Inflammatory macrophage treated with lipopolysaccharide for 4 hours (primary cell): ENCODE results near the gene NPVF.

Source experiments
- DNase-seq: peaks from one replicate; pipeline ENCODE4 v3.0.0-alpha.2; 2020

Gene NPVF

DNA sequence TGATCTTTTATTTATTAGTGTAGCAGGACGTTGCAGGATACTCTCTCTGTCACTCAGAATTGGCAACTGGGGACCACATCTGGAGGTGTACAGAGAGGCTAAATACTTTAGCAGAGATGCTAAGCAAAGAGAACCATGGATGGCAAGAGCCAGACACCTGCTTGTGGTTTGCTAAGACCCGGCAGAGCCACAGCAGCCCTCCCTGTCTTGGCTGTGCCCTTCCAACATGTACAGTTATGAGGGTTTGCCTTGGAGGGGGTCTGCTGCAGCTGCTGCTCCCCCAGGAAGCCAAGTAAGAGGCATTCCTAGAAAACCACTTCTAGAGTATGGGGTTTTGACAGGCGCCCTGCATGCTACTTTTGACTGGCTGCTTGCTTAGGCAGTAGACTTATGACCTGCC, 5.1 kb downstream of the NPVF start:
- no peak for DNase-seq

DNA sequence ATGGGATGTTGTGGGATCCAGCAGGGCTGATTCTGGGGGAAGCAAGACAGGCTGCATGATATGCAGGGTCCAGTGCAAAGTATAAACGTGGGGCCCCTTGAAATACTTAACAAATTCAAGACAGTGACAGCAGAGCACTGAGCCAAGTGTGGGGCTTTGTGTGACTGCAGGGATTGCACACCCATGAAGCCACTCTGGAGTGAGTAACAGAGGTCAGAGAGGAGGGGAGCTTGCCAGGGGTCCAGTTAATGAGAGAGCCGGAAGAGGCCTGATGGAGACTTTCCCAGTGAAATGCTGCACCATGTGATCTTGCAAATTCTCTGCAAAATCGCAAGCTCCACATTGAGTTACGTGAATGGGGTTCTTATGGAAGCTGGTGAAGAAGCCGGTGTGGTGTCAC, 5.6 kb downstream of the NPVF start:
- no peak for DNase-seq

GRCh38 chr7:25221009-25221408, 7.3 kb downstream of the NPVF start:
- DNase-seq = no peak

DNA sequence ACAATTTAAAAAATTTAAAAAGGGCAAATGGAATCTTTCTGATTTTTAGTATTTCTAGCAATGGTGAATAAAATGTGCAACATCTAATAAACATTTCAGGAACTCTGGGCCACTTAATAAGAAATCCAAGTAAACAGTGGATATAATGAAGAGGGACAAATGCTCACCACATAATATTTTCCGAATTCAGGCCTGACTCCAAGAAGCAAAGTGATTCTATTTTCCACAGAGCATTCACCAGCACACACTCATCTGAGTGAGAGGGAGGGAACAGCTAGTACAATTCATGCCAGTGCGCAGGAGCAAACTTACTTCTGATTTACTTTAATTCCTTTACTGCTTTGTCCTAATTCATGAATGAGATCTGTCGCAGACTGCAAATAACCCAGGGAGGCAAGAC, 10.1 kb downstream of the NPVF start:
- no peak for DNase-seq

DNA sequence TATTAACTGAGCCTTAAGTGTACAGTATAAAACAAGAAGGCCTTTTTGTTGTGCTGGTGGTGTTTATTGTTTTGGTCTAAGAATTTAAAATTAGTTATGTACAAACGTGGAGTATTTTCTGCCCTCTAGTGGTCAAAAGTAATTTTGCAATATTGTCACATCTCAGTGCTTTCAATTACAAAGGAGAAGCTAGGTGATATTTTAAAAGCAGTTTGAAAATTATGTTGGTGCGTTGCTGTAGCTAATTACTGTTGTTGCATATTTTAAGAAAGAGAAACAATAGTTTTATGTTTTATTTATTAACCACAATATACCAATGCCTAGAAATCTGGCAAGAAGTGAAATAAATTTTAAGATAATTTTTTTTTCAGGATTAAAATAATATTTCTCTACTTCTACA, 11.4 kb downstream of the NPVF start:
- peak; percentile 60 for DNase-seq

GRCh38 chr7:25215694-25216335, 12.5 kb downstream of the NPVF start:
- no peak for DNase-seq

DNA sequence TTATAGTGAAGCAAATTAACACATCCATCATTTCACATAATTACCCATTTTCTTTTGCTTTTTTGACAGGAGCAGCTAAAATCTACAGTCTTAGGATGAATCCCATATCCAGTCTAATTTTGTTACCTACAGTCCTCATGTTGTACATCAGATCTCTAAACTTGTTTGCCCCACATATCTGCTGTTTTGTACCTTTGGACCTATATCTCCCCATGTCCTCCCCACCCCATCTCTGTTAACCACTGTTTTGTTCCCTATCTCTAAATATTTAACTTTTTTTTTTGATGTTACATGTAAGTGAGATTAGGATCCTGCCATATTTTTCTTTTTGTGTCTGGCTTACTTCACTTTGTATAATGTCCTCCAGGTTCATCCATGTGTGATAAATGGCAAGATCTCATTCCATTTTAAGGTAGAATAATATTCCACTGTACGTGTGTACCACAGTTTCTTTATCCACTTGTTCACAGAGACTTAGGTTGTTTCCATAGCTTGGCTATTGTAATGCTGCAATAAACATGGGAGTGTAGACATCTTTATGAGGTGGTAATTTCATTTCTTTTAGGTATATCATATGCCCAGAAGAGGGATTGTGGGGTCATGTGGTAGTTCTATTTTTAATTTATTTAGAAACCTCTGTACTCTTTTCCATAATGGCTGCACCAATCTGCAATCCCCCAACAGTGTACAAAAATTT, 19.6 kb downstream of the NPVF start:
- DNase-seq = no peak

GRCh38 chr7:25207887-25208286, 20.4 kb downstream of the NPVF start:
- no peak for DNase-seq

- no peak for DNase-seq
Measured at GRCh38 chr7:25206765-25207164, 21.5 kb downstream of the NPVF start.

DNA sequence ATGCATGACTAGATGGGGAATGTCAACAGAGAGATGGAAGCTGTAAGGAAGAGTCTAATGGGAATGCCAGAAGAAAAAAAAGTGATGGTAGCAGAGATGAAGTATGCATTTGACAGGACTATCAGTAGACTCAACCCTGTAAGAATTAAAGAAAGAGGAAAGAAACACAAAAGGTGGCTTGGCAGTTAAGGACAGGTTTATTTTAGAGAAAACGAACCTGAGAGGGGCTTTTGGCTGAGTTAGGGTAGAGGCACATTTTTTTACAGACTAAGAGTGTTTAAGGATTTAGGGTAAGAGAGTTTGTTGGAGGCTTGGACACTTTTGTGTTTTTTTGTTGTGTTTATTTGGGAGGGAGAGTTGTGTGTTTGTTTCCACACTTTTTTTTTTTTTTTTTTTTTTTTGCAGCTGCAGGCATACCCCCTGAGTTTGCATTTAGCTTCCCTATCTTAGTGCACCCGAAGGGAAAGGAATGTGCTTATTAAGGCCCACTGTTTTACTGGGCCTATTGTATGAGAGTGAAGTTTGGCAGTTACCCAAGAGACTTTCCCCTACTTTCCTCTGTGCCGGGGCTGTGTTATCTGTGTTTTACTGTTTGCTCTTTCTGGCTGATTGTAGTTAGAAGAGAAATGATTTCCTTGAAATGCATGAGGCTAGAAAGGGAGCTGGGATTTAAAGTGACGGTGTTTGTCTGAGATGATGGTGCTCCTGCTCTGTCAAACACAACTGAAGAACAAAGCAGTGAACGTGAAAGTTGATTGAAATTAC, 32.0 kb downstream of the NPVF start:
- DNase-seq = no peak

- DNase-seq = no peak
Measured at GRCh38 chr7:25194036-25194435, 34.2 kb downstream of the NPVF start.

DNA sequence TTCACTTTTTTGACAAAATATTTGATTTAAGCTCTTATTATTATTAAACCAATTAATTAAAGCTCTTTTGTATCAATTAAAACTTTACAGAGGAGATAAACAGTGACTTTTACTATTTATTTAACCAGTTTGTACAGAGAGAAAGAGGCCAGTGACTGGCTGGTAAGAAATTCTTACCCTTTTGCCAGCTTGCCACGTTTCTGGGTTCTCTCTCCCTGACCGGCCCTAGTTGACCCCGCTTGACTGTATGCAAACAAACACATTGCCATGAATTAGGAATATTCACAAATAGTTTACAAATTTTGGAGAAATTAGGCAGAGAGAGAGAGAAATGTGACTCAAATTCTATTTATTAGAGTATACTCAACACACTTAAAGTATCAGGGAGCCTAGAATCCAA, 36.2 kb downstream of the NPVF start:
- no peak for DNase-seq

DNA sequence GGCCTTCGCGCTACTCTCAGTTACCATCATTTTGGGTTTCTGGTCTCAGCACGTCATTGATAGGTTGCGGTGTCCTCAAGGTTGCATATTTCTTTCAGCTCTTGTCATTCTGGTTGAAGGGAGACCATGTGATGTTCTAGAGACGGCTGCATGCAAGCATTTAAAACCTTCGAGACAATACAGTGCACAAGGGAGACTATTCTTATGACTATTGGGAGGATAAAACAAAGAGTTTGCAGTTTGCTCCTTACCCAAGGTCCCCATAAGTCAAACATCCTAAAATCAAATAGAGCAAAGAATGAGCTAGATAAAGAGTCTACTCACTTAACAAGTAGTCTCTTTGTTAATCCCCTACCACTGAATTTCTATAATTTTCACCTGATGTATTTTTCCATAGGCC, 39.1 kb downstream of the NPVF start:
- DNase-seq = no peak

- no peak for DNase-seq
Measured at GRCh38 chr7:25187932-25188331, 40.4 kb downstream of the NPVF start.

- DNase-seq = no peak
Measured at GRCh38 chr7:25186436-25186835, 41.9 kb downstream of the NPVF start.

DNA sequence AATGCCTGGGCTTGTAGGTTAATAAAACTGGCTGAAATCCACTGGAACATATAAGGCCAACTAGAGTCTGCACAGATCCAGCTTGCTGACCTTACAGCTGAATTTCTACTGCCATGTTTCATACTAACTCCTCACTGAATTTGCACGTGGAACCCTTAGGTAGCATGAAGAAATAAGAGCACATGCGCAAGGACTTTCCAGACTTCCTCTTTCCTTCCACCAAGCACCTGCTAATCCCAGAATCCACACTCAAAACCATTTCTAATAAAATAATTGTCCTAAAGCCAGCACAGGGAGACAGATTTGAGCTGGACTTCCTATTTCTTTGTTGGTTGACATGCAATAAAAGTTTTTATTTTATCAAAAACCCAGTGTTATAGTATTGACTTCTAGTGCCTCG, 46.8 kb downstream of the NPVF start:
- DNase-seq = peak; percentile 7

DNA sequence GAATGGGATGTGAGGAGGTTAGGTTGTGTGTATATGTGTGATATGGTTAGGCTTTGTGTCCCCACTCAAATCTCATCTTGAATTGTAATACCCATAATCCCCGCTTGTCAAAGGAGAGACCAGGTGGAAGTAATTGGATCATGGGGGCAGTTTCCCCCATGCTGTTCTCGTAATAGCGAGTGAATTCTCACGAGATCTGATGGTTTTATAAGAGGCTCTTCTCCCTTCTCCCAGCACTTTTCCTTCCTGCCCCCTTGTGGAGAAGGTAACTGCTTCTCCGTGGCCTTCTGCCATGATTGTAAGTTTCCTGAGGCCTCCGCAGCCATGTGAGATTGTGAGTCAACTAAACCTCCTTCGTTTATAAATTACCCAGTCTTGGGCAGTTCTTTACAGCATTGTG, 47.3 kb downstream of the NPVF start:
- DNase-seq = no peak

DNA sequence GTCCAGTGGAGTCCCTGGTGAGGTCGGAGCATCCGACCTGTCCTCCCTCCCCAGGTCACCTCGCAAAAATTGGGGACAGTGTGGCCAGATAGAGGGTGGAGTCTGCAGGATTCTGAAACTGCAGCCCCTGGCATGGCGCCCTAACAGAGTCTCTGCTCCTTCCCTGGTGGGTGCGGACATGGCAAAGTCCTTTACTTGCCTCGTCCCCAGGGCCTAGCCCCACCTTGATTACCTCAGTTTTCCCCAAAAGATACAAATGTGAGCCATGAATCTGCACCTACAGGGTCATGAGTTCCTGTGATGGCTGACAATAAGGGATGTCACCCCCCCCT, 47.7 kb downstream of the NPVF start:
- no peak for DNase-seq

DNA sequence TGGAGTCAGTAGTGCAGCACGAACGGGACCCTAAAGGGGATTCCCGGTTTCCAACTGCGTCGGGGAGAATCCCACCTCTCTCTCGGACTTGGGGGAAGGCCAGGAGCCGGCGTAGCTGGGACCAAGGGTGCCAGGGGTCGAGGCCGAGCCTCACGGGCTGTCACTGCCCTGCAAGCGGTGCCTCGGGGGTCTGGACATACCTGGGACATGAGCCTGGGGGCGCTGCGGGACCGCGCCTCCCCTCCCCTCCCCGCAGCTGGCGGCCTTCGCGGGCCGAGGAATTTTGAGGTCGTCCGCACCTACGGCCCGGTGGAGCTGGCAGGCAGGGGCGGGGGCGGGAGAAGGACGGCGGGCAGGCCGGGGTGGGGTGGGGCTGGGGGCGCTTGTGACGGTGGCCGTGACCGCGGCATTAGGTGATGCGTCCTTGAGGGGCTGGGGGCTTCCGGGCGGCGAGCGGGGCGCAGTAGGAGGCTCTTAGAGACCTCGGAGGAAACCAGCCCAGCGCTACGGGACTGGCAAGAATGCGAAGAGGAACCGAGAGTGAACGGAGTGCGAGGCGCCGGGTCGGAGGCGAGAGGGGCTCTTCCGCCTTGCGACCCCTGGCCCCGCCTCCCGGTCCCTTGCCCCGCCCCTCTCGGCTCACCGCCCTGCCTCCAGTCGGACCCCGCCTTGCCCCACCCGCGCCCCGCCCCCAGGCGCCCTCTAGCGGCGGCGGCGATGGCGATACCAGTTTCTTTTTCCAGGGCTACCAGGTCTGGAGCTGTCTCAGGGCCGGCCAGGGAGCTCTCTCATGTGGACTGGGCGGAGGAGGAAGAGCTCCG, 48.3 kb downstream of the NPVF start:
- DNase-seq = peak; percentile 94

- DNase-seq = no peak
Measured at GRCh38 chr7:25179325-25179724, 49.0 kb downstream of the NPVF start.
